ENCODE measurements around the gene MAGI3. TPM values are rescaled to one million over a fixed set of nuclear protein-coding genes. Genes with fewer than 3 reads are reported as not detected.

Gene MAGI3
- total RNA-seq, 1 donor, result 7.3 TPM

- no peak for DNase-seq (ENCODE audit: low read depth)
- H3K4me3 ChIP-seq (ENCODE audit: low read depth, low read length), result no peak overlapping the region
- no peak for TF ChIP-seq CTCF (IDR thresholded peaks at IDR 0.05; ENCODE audit: insufficient read depth, low read depth, low read length)
Measured at GRCh38 chr1:113429461-113430153, 39.3 kb downstream of the MAGI3 start.

GRCh38 chr1:113433184-113433583, 42.9 kb downstream of the MAGI3 start:
- no peak overlapping the region for H3K4me3 ChIP-seq (ENCODE audit: low read depth, low read length)
- TF ChIP-seq CTCF (IDR thresholded peaks at IDR 0.05; ENCODE audit: insufficient read depth, low read depth, low read length), result no peak
- DNase-seq (ENCODE audit: low read depth), result peak; percentile 11

- no peak for TF ChIP-seq CTCF (IDR thresholded peaks at IDR 0.05; ENCODE audit: insufficient read depth, low read depth, low read length)
- no peak overlapping the region for H3K4me3 ChIP-seq (ENCODE audit: low read depth, low read length)
- no peak for DNase-seq (ENCODE audit: low read depth)
Measured at GRCh38 chr1:113434081-113434873, 44.0 kb downstream of the MAGI3 start.

- no peak for TF ChIP-seq CTCF (IDR thresholded peaks at IDR 0.05; ENCODE audit: insufficient read depth, low read depth, low read length)
- no peak for DNase-seq (ENCODE audit: low read depth)
- no peak overlapping the region for H3K4me3 ChIP-seq (ENCODE audit: low read depth, low read length)
Measured at GRCh38 chr1:113434874-113435175, 44.5 kb downstream of the MAGI3 start.

GRCh38 chr1:113437554-113438341, 47.4 kb downstream of the MAGI3 start:
- no peak for TF ChIP-seq CTCF (IDR thresholded peaks at IDR 0.05; ENCODE audit: insufficient read depth, low read depth, low read length)
- H3K4me3 ChIP-seq (ENCODE audit: low read depth, low read length), result no peak overlapping the region
- no peak for DNase-seq (ENCODE audit: low read depth)

- no peak for DNase-seq (ENCODE audit: low read depth)
- no peak for TF ChIP-seq CTCF (IDR thresholded peaks at IDR 0.05; ENCODE audit: insufficient read depth, low read depth, low read length)
- H3K4me3 ChIP-seq (ENCODE audit: low read depth, low read length), result no peak overlapping the region
Measured at GRCh38 chr1:113438505-113439276, 48.4 kb downstream of the MAGI3 start.
